Measurements from ENCODE around the gene CA5A.

The CA5A gene

GRCh38 chr16:87956365-87957231 is 20.3 kb upstream of the CA5A start:
- no peak for TF ChIP-seq CTCF (IDR thresholded peaks at IDR 0.05; ENCODE audit: control insufficient read depth, insufficient read depth, low read depth, low read length, missing control alignments)
- DNase-seq (ENCODE audit: low read depth), result no peak
- no peak overlapping the region for H3K4me3 ChIP-seq (ENCODE audit: control insufficient read depth, low read depth, low read length)

- H3K4me3 ChIP-seq (ENCODE audit: control insufficient read depth, low read depth, low read length), result no peak overlapping the region
- TF ChIP-seq CTCF (IDR thresholded peaks at IDR 0.05; ENCODE audit: control insufficient read depth, insufficient read depth, low read depth, low read length, missing control alignments), result no peak
- no peak for DNase-seq (ENCODE audit: low read depth)
These were observed 19.7 kb upstream of the CA5A start for GRCh38 chr16:87956098-87956364.

- no peak overlapping the region for H3K4me3 ChIP-seq (ENCODE audit: control insufficient read depth, low read depth, low read length)
- no peak for DNase-seq (ENCODE audit: low read depth)
- TF ChIP-seq CTCF (IDR thresholded peaks at IDR 0.05; ENCODE audit: control insufficient read depth, insufficient read depth, low read depth, low read length, missing control alignments), result no peak
These were observed 19.2 kb upstream of the CA5A start for GRCh38 chr16:87955302-87956097.

GRCh38 chr16:87954826-87955225 is 18.5 kb upstream of the CA5A start:
- DNase-seq (ENCODE audit: low read depth), result no peak
- H3K4me3 ChIP-seq (ENCODE audit: control insufficient read depth, low read depth, low read length), result no peak overlapping the region
- TF ChIP-seq CTCF (IDR thresholded peaks at IDR 0.05; ENCODE audit: control insufficient read depth, insufficient read depth, low read depth, low read length, missing control alignments), result no peak

GRCh38 chr16:87954361-87954760 is 18.0 kb upstream of the CA5A start:
- H3K4me3 ChIP-seq (ENCODE audit: control insufficient read depth, low read depth, low read length), result no peak overlapping the region
- no peak for TF ChIP-seq CTCF (IDR thresholded peaks at IDR 0.05; ENCODE audit: control insufficient read depth, insufficient read depth, low read depth, low read length, missing control alignments)
- no peak for DNase-seq (ENCODE audit: low read depth)

- no peak for DNase-seq (ENCODE audit: low read depth)
- no peak overlapping the region for H3K4me3 ChIP-seq (ENCODE audit: control insufficient read depth, low read depth, low read length)
These were observed 17.2 kb upstream of the CA5A start for GRCh38 chr16:87953308-87954215.

More at GRCh38 chr16:87953308-87954215, 17.2 kb upstream of the CA5A start:
- no peak for TF ChIP-seq CTCF (IDR thresholded peaks at IDR 0.05; ENCODE audit: control insufficient read depth, insufficient read depth, low read depth, low read length, missing control alignments)

Data from AG09309 (cell line).